Mesothelial cell of epicardium (in vitro differentiated cells): ENCODE results near the gene CFAP43. TPM values are rescaled to one million over a fixed set of nuclear protein-coding genes. Genes with fewer than 3 reads are reported as not detected.

Experiments used
- DNase-seq, 2 experiments: peaks; one replicate each; pipeline ENCODE4 v3.0.0; 2021; ENCODE audit warnings: low spot score in 2 of 2; ENCODE audit not compliant: unreplicated experiment in 2 of 2
- H3K27ac Mint-ChIP-seq: 2 replicates; pipeline ENCODE4 v1.8.0; 2021; ENCODE audit warnings: mixed read lengths
- H3K27me3 Mint-ChIP-seq: 2 replicates; pipeline ENCODE4 v1.8.0; 2021; ENCODE audit warnings: low read depth, mixed read lengths
- H3K36me3 Mint-ChIP-seq: 2 replicates; pipeline ENCODE4 v1.8.0; 2021; ENCODE audit warnings: mixed read lengths
- H3K4me1 Mint-ChIP-seq: 2 replicates; pipeline ENCODE4 v1.8.0; 2021; ENCODE audit warnings: mixed read lengths
- H3K4me3 Mint-ChIP-seq: 2 replicates; pipeline ENCODE4 v1.8.0; 2021; ENCODE audit warnings: mild to moderate bottlenecking, moderate library complexity, mixed read lengths
- H3K9me3 Mint-ChIP-seq: 2 replicates; pipeline ENCODE4 v1.8.0; 2021; ENCODE audit warnings: mixed read lengths
- total RNA-seq: library from RNA; stranded (reverse); gene quantifications from 3 replicates; pipeline ENCODE4 v1.2.1, GENCODE V29; 2021
- TF ChIP-seq, protein P1 (sequence below): fragments of 200-600 bp; sonication (generic); IDR thresholded peaks from one replicate; pipeline ENCODE4 v1.5.0; 2021; ENCODE audit warnings: antibody characterized with exemption; ENCODE audit not compliant: unreplicated experiment

Gene CFAP43
- total RNA-seq, 1 donor from 2014 or later, result 2.1 TPM

DNA sequence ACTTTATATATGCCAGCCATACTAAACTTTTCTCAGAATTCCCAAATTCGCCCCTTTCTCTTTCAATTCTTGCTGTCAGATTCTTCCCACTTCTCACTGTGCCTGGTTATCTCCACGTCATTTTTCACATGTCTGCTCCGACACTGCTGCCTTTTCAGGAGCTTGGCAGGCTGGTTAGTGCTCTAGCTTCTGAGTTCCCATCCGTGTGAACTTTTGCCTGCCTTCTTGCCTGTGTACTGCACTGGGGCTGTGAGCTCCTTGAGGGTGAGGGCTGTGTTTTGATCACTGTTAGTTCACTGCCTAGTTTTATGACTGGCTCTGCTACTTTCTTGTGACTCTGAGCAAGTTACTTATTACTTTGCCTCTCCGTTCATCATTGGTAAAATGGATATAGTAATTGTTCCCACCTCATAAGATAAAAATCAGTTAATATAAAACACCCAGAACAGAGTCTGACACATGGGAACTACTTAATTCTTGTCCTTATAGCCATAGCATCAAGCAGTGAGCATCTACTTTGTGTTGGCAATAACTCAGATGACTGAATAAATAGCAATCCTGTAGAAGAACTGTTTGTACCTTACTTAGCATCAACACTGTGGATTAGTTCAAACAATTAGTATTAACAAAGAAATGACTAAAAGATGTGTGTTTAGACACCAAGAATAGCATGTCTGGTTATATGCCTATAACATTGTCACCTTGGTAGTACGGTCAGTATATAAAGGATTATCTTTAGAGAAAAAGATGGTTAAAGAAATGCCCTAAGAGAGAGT is 28.0 kb upstream of the CFAP43 start:
- no peaks in the 10 kb centered on the region for H3K9me3 Mint-ChIP-seq
- H3K36me3 Mint-ChIP-seq, result peaks cover 34% of the 10 kb centered on the region
- H3K4me1 Mint-ChIP-seq, result peaks cover 21% of the 10 kb centered on the region
- H3K4me3 Mint-ChIP-seq, result no peak overlapping the region
- peak overlapping the region; percentile 55 for H3K27ac Mint-ChIP-seq
- DNase-seq, result no peak
- TF ChIP-seq, protein P1, sequence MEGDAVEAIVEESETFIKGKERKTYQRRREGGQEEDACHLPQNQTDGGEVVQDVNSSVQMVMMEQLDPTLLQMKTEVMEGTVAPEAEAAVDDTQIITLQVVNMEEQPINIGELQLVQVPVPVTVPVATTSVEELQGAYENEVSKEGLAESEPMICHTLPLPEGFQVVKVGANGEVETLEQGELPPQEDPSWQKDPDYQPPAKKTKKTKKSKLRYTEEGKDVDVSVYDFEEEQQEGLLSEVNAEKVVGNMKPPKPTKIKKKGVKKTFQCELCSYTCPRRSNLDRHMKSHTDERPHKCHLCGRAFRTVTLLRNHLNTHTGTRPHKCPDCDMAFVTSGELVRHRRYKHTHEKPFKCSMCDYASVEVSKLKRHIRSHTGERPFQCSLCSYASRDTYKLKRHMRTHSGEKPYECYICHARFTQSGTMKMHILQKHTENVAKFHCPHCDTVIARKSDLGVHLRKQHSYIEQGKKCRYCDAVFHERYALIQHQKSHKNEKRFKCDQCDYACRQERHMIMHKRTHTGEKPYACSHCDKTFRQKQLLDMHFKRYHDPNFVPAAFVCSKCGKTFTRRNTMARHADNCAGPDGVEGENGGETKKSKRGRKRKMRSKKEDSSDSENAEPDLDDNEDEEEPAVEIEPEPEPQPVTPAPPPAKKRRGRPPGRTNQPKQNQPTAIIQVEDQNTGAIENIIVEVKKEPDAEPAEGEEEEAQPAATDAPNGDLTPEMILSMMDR, result no peak
- H3K27me3 Mint-ChIP-seq, result no peaks in the 10 kb centered on the region

DNA sequence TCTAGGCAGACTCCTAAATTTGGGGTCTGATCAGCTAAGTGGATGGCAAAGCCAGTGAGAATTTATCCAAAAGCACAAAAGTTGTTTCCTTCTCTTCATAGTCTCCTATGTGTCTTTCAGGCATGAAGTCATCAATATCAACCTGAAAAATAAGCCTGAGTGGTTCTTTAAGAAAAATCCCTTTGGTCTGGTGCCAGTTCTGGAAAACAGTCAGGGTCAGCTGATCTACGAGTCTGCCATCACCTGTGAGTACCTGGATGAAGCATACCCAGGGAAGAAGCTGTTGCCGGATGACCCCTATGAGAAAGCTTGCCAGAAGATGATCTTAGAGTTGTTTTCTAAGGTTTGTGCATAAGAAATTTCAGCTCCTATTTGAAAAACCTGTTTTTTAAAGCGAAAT is 27.3 kb upstream of the CFAP43 start:
- TF ChIP-seq, protein P1, result no peak
- H3K9me3 Mint-ChIP-seq, result no peaks in the 10 kb centered on the region
- DNase-seq, result no peak
- peaks cover 22% of the 10 kb centered on the region for H3K4me1 Mint-ChIP-seq
- H3K27ac Mint-ChIP-seq, result no peak overlapping the region
- H3K27me3 Mint-ChIP-seq, result no peaks in the 10 kb centered on the region
- no peak overlapping the region for H3K4me3 Mint-ChIP-seq
- peaks cover 33% of the 10 kb centered on the region for H3K36me3 Mint-ChIP-seq

DNA sequence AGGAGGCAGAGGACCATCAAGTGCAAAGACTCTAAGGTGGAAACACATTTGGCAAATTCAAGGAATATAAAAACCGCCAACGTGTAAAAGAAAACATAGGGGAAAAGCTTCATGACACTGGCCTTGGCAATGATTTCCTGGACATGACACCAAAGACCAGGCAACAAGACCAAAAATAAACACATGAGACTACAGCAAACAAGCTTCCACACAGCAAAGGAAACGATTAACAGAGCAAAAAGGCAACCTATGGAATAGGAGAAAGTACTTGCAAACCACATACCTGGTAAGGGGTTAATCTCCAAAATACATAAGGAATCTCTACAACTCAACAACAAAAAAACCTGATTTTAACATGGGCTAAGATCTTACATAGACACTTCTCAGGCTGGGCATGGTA is 26.0 kb upstream of the CFAP43 start:
- no peaks in the 10 kb centered on the region for H3K27me3 Mint-ChIP-seq
- no peak for DNase-seq
- no peak overlapping the region for H3K27ac Mint-ChIP-seq
- H3K4me1 Mint-ChIP-seq, result peaks cover 35% of the 10 kb centered on the region
- H3K36me3 Mint-ChIP-seq, result peaks cover 28% of the 10 kb centered on the region
- TF ChIP-seq, protein P1, result no peak
- H3K9me3 Mint-ChIP-seq, result no peaks in the 10 kb centered on the region
- no peak overlapping the region for H3K4me3 Mint-ChIP-seq

DNA sequence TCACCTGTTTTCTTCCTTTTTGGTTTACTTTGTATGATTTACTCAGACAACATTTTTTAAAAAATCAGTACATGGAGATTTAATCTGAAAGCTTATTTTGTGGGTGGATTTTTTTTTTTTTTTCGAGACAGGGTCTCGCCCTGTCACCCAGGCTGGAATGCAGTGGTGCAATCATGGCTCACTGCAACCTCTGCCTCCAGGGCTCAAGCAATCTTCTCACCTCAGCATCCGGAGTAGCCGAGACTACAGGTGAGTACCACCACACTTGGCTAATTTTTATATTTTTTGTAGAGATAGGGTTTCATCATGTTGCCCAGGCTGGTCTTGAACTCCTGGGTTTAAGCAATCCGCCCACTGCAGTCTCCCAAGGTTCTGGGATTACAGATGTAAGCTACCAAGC is 25.1 kb upstream of the CFAP43 start:
- Mint-ChIP-seq H3K27me3 (no peaks in the 10 kb centered on the region), H3K9me3 (no peaks in the 10 kb centered on the region), H3K36me3 (peaks cover 28% of the 10 kb centered on the region), H3K4me3 (no peak overlapping the region), H3K27ac (no peak overlapping the region), H3K4me1 (peaks cover 39% of the 10 kb centered on the region)
- TF ChIP-seq, protein P1, result no peak
- DNase-seq, result no peak

DNA sequence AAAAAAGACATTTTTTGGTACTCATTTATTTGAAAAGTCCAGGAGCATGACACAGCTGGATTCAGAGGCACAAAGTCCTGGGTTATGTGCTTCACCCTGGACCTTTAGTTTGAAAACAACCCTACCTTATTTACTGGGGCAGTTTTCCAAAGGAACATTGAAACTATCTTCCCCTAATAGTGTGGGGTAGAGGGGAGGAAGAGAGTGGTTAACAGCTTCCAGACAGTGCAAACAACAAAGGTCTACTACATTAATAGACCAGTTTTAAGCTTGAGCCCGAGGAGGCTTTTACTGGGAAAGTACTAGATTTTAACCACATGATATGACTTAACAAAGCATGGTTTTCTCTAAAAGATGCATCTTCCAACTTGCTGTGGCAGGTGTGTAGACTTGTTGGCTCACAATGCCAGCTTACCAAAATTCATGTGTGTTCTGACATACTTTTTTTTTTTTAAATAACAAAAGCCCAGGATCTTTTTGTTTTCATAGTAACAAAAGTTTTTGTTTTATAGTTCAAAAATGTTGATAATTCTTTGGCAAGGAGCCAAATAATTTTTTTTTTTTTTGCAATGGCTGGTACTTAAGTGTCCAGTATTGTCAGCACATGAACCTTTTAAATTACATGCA is 24.3 kb upstream of the CFAP43 start:
- peak overlapping the region; percentile 91 for H3K4me3 Mint-ChIP-seq
- no peaks in the 10 kb centered on the region for H3K27me3 Mint-ChIP-seq
- H3K4me1 Mint-ChIP-seq, result peaks cover 39% of the 10 kb centered on the region
- H3K36me3 Mint-ChIP-seq, result peaks cover 25% of the 10 kb centered on the region
- peak overlapping the region; percentile 92 for H3K27ac Mint-ChIP-seq
- H3K9me3 Mint-ChIP-seq, result no peaks in the 10 kb centered on the region
- DNase-seq, result no peak
- TF ChIP-seq, protein P1, result no peak
